HEK293 (cell line): ENCODE measurements around the gene RNF11.

Experiments
- CTCF ChIA-PET: fragments of 350-600 bp; formaldehyde crosslinking; extraction: SDS; loops from one replicate; lab custom pipeline; 2021; ENCODE audit warnings: antibody characterized with exemption; lab: Yijun Ruan, JAX
- POLR2A ChIA-PET: fragments of 300-600 bp; formaldehyde crosslinking; extraction: SDS; loops from one replicate; lab custom pipeline; 2020; ENCODE audit warnings: antibody characterized with exemption, inconsistent platforms; lab: Yijun Ruan, JAX
- H3K27ac ChIP-seq: fragments of 200-500 bp; sonication (Bioruptor generic); 2 replicates; pipeline ENCODE4 v1.5.1; 2014; ENCODE audit warnings: low read depth, low read length, control low read depth, inconsistent platforms; ENCODE audit errors: extremely low read depth
- H3K36me3 ChIP-seq, 2 experiments: fragments of 200-500 bp in 1 of 2; sonication (Bioruptor generic) in 1 of 2; 1 replicate in 1 of 2; 2 replicates in 1 of 2; pipeline ENCODE4 v1.5.1; 2014 to 2017; ENCODE audit warnings: inconsistent platforms in 2 of 2, low read length in 2 of 2; ENCODE audit not compliant: control insufficient read depth in 2 of 2, insufficient read depth in 1 of 2
- H3K4me1 ChIP-seq: fragments of 200-500 bp; sonication (Bioruptor generic); 2 replicates; pipeline ENCODE4 v1.5.1; 2014; ENCODE audit warnings: mild to moderate bottlenecking, low read length, inconsistent platforms; ENCODE audit not compliant: control insufficient read depth, insufficient read depth
- H3K4me3 ChIP-seq: 2 replicates; pipeline ENCODE4 v1.5.1; 2011; ENCODE audit warnings: low read depth, mild to moderate bottlenecking, control low read depth, low read length, moderate library complexity
- H3K9me3 ChIP-seq: fragments of 200-500 bp; sonication (Bioruptor generic); 2 replicates; pipeline ENCODE4 v1.5.1; 2014; ENCODE audit warnings: low read depth, low read length, inconsistent platforms; ENCODE audit not compliant: control insufficient read depth, insufficient read depth
- HOXA7 ChIP-seq: sonication (generic); formaldehyde crosslinking; IDR thresholded peaks from 2 replicates; pipeline ENCODE4 v1.8.1; 2022; ENCODE audit warnings: missing genetic modification reagents, borderline replicate concordance
- KLF10 ChIP-seq: fragments of 450-650 bp; IDR thresholded peaks from 2 replicates; pipeline ENCODE4 v1.5.1; 2018; ENCODE audit warnings: missing biosample characterization, mild to moderate bottlenecking, missing genetic modification characterization
- KLF16 ChIP-seq: fragments of 450-650 bp; formaldehyde crosslinking; IDR thresholded peaks from 2 replicates; pipeline ENCODE4 v1.5.1; 2017; ENCODE audit warnings: missing biosample characterization, missing genetic modification characterization
- RBAK ChIP-seq: fragments of 450-650 bp; formaldehyde crosslinking; IDR thresholded peaks from 2 replicates; pipeline ENCODE4 v1.5.1; 2016; ENCODE audit warnings: missing biosample characterization, missing genetic modification characterization
- SP7 ChIP-seq: fragments of 450-650 bp; formaldehyde crosslinking; IDR thresholded peaks from 2 replicates; pipeline ENCODE4 v1.5.1; 2016; ENCODE audit warnings: missing biosample characterization, missing genetic modification characterization
- YY2 ChIP-seq: fragments of 450-650 bp; formaldehyde crosslinking; IDR thresholded peaks from 2 replicates; pipeline ENCODE4 v1.5.1; 2016; ENCODE audit warnings: missing biosample characterization, missing genetic modification characterization
- ZBTB21 ChIP-seq: fragments of 450-650 bp; formaldehyde crosslinking; IDR thresholded peaks from 2 replicates; pipeline ENCODE4 v1.5.1; 2017; ENCODE audit warnings: missing biosample characterization, missing genetic modification characterization
- ZEB2 ChIP-seq: fragments of 450-650 bp; formaldehyde crosslinking; IDR thresholded peaks from 2 replicates; pipeline ENCODE4 v1.5.1; 2016; ENCODE audit warnings: missing biosample characterization, missing genetic modification characterization
- ZFP37 ChIP-seq: fragments of 450-650 bp; formaldehyde crosslinking; IDR thresholded peaks from 2 replicates; pipeline ENCODE4 v1.5.1; 2016; ENCODE audit warnings: missing biosample characterization, missing genetic modification characterization
- ZFP69B ChIP-seq: fragments of 450-650 bp; formaldehyde crosslinking; IDR thresholded peaks from 2 replicates; pipeline ENCODE4 v1.5.1; 2016; ENCODE audit warnings: missing biosample characterization, missing genetic modification characterization
- ZNF138 ChIP-seq: fragments of 450-650 bp; formaldehyde crosslinking; IDR thresholded peaks from 2 replicates; pipeline ENCODE4 v1.5.1; 2016; ENCODE audit warnings: missing biosample characterization, missing genetic modification characterization, borderline replicate concordance
- ZNF16 ChIP-seq: fragments of 450-650 bp; formaldehyde crosslinking; IDR thresholded peaks from 2 replicates; pipeline ENCODE4 v1.5.1; 2016; ENCODE audit warnings: low read depth, missing biosample characterization, missing genetic modification characterization
- ZNF169 ChIP-seq: fragments of 450-650 bp; formaldehyde crosslinking; IDR thresholded peaks from 2 replicates; pipeline ENCODE4 v1.5.1; 2016; ENCODE audit warnings: missing biosample characterization, missing genetic modification characterization
- ZNF211 ChIP-seq: fragments of 450-650 bp; formaldehyde crosslinking; IDR thresholded peaks from 2 replicates; pipeline ENCODE4 v1.5.1; 2016; ENCODE audit warnings: low read depth, missing biosample characterization, missing genetic modification characterization
- ZNF335 ChIP-seq: fragments of 450-650 bp; formaldehyde crosslinking; conservative IDR thresholded peaks from 2 replicates; pipeline ENCODE4 v1.5.1; 2016; ENCODE audit warnings: missing biosample characterization, missing genetic modification characterization
- ZNF341 ChIP-seq: fragments of 450-650 bp; formaldehyde crosslinking; IDR thresholded peaks from 2 replicates; pipeline ENCODE4; 2016; ENCODE audit warnings: low read depth, missing biosample characterization, missing genetic modification characterization
- ZNF354C ChIP-seq: fragments of 450-650 bp; formaldehyde crosslinking; IDR thresholded peaks from 2 replicates; pipeline ENCODE4 v1.5.1; 2016; ENCODE audit warnings: missing biosample characterization, missing genetic modification characterization, low read depth, borderline replicate concordance
- ZNF366 ChIP-seq: fragments of 450-650 bp; formaldehyde crosslinking; conservative IDR thresholded peaks from 2 replicates; pipeline ENCODE4 v1.5.1; 2016; ENCODE audit warnings: missing biosample characterization, missing genetic modification characterization
- ZNF37A ChIP-seq: fragments of 450-650 bp; IDR thresholded peaks from 2 replicates; pipeline ENCODE4 v1.5.1; 2018; ENCODE audit warnings: missing biosample characterization, missing genetic modification characterization
- ZNF404 ChIP-seq: fragments of 450-650 bp; formaldehyde crosslinking; IDR thresholded peaks from 2 replicates; pipeline ENCODE4 v1.5.1; 2017; ENCODE audit warnings: missing biosample characterization, missing genetic modification characterization
- ZNF48 ChIP-seq: fragments of 450-650 bp; formaldehyde crosslinking; IDR thresholded peaks from 2 replicates; pipeline ENCODE4 v1.5.1; 2016; ENCODE audit warnings: missing biosample characterization, missing genetic modification characterization
- ZNF600 ChIP-seq: fragments of 450-650 bp; formaldehyde crosslinking; IDR thresholded peaks from 2 replicates; pipeline ENCODE4 v1.5.1; 2016; ENCODE audit warnings: missing biosample characterization, missing genetic modification characterization
- ZNF621 ChIP-seq: fragments of 450-650 bp; formaldehyde crosslinking; IDR thresholded peaks from 2 replicates; pipeline ENCODE4 v1.5.1; 2017; ENCODE audit warnings: missing biosample characterization, missing genetic modification characterization
- ZNF629 ChIP-seq: fragments of 450-650 bp; formaldehyde crosslinking; IDR thresholded peaks from 2 replicates; pipeline ENCODE4 v1.5.1; 2017; ENCODE audit warnings: missing biosample characterization, missing genetic modification characterization
- ZNF654 ChIP-seq: fragments of 450-650 bp; formaldehyde crosslinking; IDR thresholded peaks from 2 replicates; pipeline ENCODE4 v1.5.1; 2016; ENCODE audit warnings: low read depth, missing biosample characterization, missing genetic modification characterization
- ZNF658 ChIP-seq: fragments of 450-650 bp; formaldehyde crosslinking; IDR thresholded peaks from 2 replicates; pipeline ENCODE4; 2016; ENCODE audit warnings: missing biosample characterization, missing genetic modification characterization
- ZNF660 ChIP-seq: fragments of 450-650 bp; IDR thresholded peaks from 2 replicates; pipeline ENCODE4 v1.5.1; 2018; ENCODE audit warnings: missing biosample characterization, mild to moderate bottlenecking, missing genetic modification characterization
- ZNF747 ChIP-seq: fragments of 450-650 bp; formaldehyde crosslinking; IDR thresholded peaks from 2 replicates; pipeline ENCODE4 v1.5.1; 2016; ENCODE audit warnings: missing biosample characterization, missing genetic modification characterization
- ZNF76 ChIP-seq: fragments of 450-650 bp; formaldehyde crosslinking; IDR thresholded peaks from 2 replicates; pipeline ENCODE4; 2016; ENCODE audit warnings: low read depth, missing biosample characterization, missing genetic modification characterization, borderline replicate concordance
- ZNF785 ChIP-seq: fragments of 450-650 bp; formaldehyde crosslinking; IDR thresholded peaks from 2 replicates; pipeline ENCODE4 v1.5.1; 2016; ENCODE audit warnings: missing biosample characterization, missing genetic modification characterization
- ZXDB ChIP-seq: fragments of 450-650 bp; formaldehyde crosslinking; IDR thresholded peaks from 2 replicates; pipeline ENCODE4 v1.5.1; 2016; ENCODE audit warnings: missing biosample characterization, missing genetic modification characterization
- TF ChIP-seq, protein P1 (sequence below): fragments of 450-650 bp; formaldehyde crosslinking; IDR thresholded peaks from 2 replicates; pipeline ENCODE4 v1.5.1; 2017; ENCODE audit warnings: missing biosample characterization, missing genetic modification characterization
- TF ChIP-seq, protein P2 (sequence below): fragments of 450-650 bp; formaldehyde crosslinking; IDR thresholded peaks from 2 replicates; pipeline ENCODE4 v1.5.1; 2016; ENCODE audit warnings: missing biosample characterization, missing genetic modification characterization
- TF ChIP-seq, protein P3 (sequence below): fragments of 450-650 bp; formaldehyde crosslinking; IDR thresholded peaks from 2 replicates; pipeline ENCODE4 v1.5.1; 2016; ENCODE audit warnings: missing biosample characterization, missing genetic modification characterization

Gene RNF11

DNA sequence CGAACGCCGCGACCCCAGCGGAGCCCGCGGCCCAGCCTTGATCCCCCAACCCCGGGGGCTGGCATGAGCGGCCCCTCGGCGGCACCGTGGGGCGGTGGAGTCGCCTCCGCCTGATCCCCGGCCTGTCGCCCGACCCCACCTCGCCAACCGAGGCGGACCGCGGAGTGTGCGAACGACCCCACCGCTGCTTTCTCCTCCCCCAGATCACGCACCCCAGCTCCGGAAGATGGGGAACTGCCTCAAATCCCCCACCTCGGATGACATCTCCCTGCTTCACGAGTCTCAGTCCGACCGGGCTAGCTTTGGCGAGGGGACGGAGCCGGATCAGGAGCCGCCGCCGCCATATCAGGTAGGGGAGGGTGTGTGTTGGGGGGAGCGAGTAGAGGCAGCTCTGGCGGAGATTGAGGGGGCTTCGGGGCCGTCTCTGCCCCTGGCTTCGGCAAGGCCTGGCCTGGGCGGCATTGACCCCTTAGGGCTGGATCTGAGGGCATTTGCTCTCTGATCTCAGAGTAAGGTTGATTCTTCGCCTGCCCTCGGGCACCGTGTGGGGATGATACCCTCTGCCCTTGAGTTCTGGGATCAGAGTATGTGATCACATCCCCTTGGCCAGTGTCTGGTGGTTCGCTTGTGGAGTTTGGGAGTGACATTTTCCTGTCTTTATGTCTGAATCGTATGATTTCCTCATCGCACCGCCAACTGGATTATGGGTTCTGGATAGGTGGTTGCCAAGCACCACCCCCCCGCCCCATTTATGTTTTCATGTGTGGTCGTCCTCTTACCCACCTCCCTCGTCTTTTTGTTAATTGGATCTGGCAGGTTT, 668 bp downstream of the RNF11 start:
- no peaks in the 10 kb centered on the region; a peak in 1 of 3 replicates for H3K36me3 ChIP-seq
- no peaks in the 10 kb centered on the region for H3K9me3 ChIP-seq
- peak overlapping the region; percentile 93 for H3K27ac ChIP-seq
- peaks cover 10% of the 10 kb centered on the region; the same call in 1 of the 2 replicates for H3K4me1 ChIP-seq
- peak overlapping the region; percentile 98 for H3K4me3 ChIP-seq
- CTCF ChIA-PET: interaction anchor here (1.8 to 2.1 kb wide), 2 partner anchors 15 to 60 kb away, joined by 4 to 10 read pairs; no protein-coding TSS in a partner anchor
- POLR2A ChIA-PET: interaction anchor here (0.6 to 1.9 kb wide), 13 partner anchors 8 to 641 kb away, joined by 3 to 10 read pairs (median 4); partner anchors contain the start of gene NRDC
- TF ChIP-seq ZNF335 (tag by site-specific recombination): peak; percentile 88
- TF ChIP-seq HOXA7 (CRISPR knock-in tag): no peak
- TF ChIP-seq, protein P1, sequence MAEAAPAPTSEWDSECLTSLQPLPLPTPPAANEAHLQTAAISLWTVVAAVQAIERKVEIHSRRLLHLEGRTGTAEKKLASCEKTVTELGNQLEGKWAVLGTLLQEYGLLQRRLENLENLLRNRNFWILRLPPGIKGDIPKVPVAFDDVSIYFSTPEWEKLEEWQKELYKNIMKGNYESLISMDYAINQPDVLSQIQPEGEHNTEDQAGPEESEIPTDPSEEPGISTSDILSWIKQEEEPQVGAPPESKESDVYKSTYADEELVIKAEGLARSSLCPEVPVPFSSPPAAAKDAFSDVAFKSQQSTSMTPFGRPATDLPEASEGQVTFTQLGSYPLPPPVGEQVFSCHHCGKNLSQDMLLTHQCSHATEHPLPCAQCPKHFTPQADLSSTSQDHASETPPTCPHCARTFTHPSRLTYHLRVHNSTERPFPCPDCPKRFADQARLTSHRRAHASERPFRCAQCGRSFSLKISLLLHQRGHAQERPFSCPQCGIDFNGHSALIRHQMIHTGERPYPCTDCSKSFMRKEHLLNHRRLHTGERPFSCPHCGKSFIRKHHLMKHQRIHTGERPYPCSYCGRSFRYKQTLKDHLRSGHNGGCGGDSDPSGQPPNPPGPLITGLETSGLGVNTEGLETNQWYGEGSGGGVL (tag by site-specific recombination): peak; percentile 73; the same call in 1 of the 2 replicates
- TF ChIP-seq ZNF660: no peak
- no peak for TF ChIP-seq ZNF658 (tag by site-specific recombination)
- TF ChIP-seq ZNF621: no peak
- TF ChIP-seq ZNF48 (tag by site-specific recombination): no peak
- TF ChIP-seq ZNF341 (tag by site-specific recombination): peak; percentile 86
- TF ChIP-seq, protein P2, sequence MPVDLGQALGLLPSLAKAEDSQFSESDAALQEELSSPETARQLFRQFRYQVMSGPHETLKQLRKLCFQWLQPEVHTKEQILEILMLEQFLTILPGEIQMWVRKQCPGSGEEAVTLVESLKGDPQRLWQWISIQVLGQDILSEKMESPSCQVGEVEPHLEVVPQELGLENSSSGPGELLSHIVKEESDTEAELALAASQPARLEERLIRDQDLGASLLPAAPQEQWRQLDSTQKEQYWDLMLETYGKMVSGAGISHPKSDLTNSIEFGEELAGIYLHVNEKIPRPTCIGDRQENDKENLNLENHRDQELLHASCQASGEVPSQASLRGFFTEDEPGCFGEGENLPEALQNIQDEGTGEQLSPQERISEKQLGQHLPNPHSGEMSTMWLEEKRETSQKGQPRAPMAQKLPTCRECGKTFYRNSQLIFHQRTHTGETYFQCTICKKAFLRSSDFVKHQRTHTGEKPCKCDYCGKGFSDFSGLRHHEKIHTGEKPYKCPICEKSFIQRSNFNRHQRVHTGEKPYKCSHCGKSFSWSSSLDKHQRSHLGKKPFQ: no peak
- no peak for TF ChIP-seq ZNF169 (tag by site-specific recombination)
- TF ChIP-seq ZNF37A (tag by site-specific recombination): no peak
- no peak for TF ChIP-seq ZNF211 (tag by site-specific recombination)
- TF ChIP-seq, protein P3, sequence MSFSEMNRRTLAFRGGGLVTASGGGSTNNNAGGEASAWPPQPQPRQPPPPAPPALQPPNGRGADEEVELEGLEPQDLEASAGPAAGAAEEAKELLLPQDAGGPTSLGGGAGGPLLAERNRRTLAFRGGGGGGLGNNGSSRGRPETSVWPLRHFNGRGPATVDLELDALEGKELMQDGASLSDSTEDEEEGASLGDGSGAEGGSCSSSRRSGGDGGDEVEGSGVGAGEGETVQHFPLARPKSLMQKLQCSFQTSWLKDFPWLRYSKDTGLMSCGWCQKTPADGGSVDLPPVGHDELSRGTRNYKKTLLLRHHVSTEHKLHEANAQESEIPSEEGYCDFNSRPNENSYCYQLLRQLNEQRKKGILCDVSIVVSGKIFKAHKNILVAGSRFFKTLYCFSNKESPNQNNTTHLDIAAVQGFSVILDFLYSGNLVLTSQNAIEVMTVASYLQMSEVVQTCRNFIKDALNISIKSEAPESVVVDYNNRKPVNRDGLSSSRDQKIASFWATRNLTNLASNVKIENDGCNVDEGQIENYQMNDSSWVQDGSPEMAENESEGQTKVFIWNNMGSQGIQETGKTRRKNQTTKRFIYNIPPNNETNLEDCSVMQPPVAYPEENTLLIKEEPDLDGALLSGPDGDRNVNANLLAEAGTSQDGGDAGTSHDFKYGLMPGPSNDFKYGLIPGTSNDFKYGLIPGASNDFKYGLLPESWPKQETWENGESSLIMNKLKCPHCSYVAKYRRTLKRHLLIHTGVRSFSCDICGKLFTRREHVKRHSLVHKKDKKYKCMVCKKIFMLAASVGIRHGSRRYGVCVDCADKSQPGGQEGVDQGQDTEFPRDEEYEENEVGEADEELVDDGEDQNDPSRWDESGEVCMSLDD: peak; percentile 71; the same call in 1 of the 2 replicates
- no peak for TF ChIP-seq RBAK (tag by site-specific recombination)
- no peak for TF ChIP-seq ZNF747 (tag by site-specific recombination)
- no peak for TF ChIP-seq ZNF138 (tag by site-specific recombination)
- no peak for TF ChIP-seq ZFP69B (tag by site-specific recombination)
- TF ChIP-seq ZEB2 (tag by site-specific recombination): peak; percentile 29; the same call in 1 of the 2 replicates
- peak; percentile 74; the same call in 1 of the 2 replicates for TF ChIP-seq ZFP37 (tag by site-specific recombination)
- TF ChIP-seq ZNF404 (tag by site-specific recombination): no peak
- TF ChIP-seq ZNF785 (tag by site-specific recombination): no peak
- TF ChIP-seq YY2: peak; percentile 33; the same call in 1 of the 2 replicates
- peak; percentile 30; the same call in 1 of the 2 replicates for TF ChIP-seq KLF16 (tag by site-specific recombination)
- no peak for TF ChIP-seq ZNF354C (tag by site-specific recombination)
- peak; percentile 26; the same call in 1 of the 2 replicates for TF ChIP-seq ZNF366 (tag by site-specific recombination)
- TF ChIP-seq ZNF629 (tag by site-specific recombination): no peak
- peak; percentile 14; the same call in 1 of the 2 replicates for TF ChIP-seq KLF10
- 0 out of 2 replicates have a peak, but pooled peaks have one; percentile 24 for TF ChIP-seq ZBTB21
- no peak for TF ChIP-seq ZNF654 (tag by site-specific recombination)
- peak; percentile 87 for TF ChIP-seq ZNF600
- TF ChIP-seq ZNF16: no peak
- peak; percentile 72 for TF ChIP-seq ZNF76 (tag by site-specific recombination)
- 0 out of 2 replicates have a peak, but pooled peaks have one; percentile 54 for TF ChIP-seq SP7 (tag by site-specific recombination)
- peak; percentile 28; the same call in 1 of the 2 replicates for TF ChIP-seq ZXDB (tag by site-specific recombination)
